ENCODE data around the gene FCER1A. TPM values are rescaled to one million over a fixed set of nuclear protein-coding genes. Genes with fewer than 3 reads are reported as not detected.
"Not testable (repeated sequence)": the region's sequence is repeated elsewhere in the genome, so short reads cannot be mapped to it uniquely, and the experiment has no call there.

Gene FCER1A
- total RNA-seq, 1 experiment from 2014 or later, result not detected

DNA sequence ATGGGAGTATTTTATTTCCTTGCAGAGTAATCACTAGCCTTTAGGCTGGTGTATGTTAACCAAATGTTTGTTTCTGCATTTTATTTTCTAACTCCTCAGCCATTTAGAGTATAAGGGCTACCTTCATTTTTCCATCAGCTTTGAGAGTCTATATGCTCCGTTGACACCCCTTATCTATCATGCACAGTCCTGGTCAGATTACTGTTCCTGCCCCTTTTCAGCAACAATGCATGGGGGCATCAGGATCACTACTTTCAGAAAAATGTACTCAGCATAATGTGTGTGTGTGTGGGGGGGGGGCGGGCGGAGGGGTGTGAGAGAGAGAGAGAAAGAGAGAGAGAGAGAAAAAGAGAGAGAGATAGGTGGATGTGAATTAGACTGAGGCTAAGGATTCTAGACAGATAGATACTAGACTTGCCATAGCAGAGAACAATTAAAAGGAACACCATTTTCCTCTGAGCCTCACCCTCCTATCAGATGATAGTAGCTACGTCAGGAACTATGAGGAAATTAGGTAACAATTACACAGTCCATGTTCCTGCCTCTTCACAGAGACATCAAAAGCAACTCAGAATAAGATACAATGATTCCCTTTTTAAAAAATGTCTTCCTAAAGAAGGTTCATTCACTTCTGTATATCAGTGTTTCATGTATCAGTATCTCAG lies 40.8 kb downstream of the FCER1A start:
- intact Hi-C loops (cut with micrococcal nuclease; ENCODE audit: unreplicated experiment), result no loop called here
- TF ChIP-seq, protein P1, sequence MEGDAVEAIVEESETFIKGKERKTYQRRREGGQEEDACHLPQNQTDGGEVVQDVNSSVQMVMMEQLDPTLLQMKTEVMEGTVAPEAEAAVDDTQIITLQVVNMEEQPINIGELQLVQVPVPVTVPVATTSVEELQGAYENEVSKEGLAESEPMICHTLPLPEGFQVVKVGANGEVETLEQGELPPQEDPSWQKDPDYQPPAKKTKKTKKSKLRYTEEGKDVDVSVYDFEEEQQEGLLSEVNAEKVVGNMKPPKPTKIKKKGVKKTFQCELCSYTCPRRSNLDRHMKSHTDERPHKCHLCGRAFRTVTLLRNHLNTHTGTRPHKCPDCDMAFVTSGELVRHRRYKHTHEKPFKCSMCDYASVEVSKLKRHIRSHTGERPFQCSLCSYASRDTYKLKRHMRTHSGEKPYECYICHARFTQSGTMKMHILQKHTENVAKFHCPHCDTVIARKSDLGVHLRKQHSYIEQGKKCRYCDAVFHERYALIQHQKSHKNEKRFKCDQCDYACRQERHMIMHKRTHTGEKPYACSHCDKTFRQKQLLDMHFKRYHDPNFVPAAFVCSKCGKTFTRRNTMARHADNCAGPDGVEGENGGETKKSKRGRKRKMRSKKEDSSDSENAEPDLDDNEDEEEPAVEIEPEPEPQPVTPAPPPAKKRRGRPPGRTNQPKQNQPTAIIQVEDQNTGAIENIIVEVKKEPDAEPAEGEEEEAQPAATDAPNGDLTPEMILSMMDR (IDR thresholded peaks at IDR 0.05; ENCODE audit: unreplicated experiment), result no peak
- Mint-ChIP-seq H3K9me3 (ENCODE audit: low read depth, unreplicated experiment) (peaks cover 3% of the 10 kb centered on the region), H3K36me3 (ENCODE audit: insufficient read depth, unreplicated experiment) (no peaks in the 10 kb centered on the region), H3K27ac (ENCODE audit: unreplicated experiment) (no peak overlapping the region), H3K4me1 (ENCODE audit: low read depth, unreplicated experiment) (no peaks in the 10 kb centered on the region), H3K4me3 (ENCODE audit: low read depth, unreplicated experiment) (no peak overlapping the region), H3K27me3 (ENCODE audit: unreplicated experiment) (no peaks in the 10 kb centered on the region)
- CTCF ChIA-PET, result interaction anchor here (0.7 kb wide), 1 partner anchor 522 kb away, joined by 4 read pairs; no protein-coding TSS in a partner anchor
- no TSS peak for BruUV-seq (replicated peaks)
- DNase-seq, result no peak

DNA sequence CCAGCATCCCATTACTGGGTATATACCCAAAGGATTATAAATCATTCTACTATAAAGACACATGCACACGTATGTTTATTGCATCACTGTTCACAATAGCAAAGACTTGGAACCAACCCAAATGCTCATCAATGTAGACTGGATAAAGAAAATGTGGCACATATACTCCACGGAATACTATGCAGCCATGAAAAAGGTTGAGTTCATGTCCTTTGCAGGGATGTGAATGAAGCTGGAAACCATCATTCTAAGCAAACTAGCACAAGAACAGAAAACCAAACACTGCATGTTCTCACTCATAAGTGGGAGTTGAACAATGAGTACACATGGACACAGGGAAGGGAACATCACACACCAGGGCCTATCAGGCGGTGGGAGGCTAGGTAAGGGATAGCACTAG lies 47.2 kb downstream of the FCER1A start:
- intact Hi-C loops (cut with micrococcal nuclease; ENCODE audit: unreplicated experiment); H3K27me3 Mint-ChIP-seq (ENCODE audit: unreplicated experiment); CTCF ChIA-PET; H3K27ac Mint-ChIP-seq (ENCODE audit: unreplicated experiment); BruUV-seq (replicated peaks); H3K4me1 Mint-ChIP-seq (ENCODE audit: low read depth, unreplicated experiment); H3K36me3 Mint-ChIP-seq (ENCODE audit: insufficient read depth, unreplicated experiment); DNase-seq; H3K4me3 Mint-ChIP-seq (ENCODE audit: low read depth, unreplicated experiment); H3K9me3 Mint-ChIP-seq (ENCODE audit: low read depth, unreplicated experiment): not testable (repeated sequence)

DNA sequence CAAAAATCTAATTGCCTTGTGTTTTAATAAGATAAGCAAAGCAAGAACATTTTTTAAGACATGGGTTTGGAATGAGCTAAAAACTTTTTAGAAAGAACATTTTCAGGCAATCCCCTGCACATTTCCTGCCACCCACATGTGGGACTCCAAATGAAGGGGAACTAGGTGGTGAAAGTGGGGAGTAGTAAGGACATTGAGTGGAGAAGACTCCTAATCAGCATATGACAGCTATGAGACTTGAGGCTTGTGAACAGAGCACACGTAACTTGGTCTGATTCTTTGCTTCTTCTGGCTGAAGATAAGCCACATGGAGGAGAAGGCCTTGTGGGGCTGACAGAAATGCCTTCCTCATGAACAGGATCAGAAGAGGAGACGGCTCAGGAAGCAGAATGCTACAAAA lies 50.3 kb downstream of the FCER1A start:
- intact Hi-C loops (cut with micrococcal nuclease; ENCODE audit: unreplicated experiment), result no loop called here
- Mint-ChIP-seq H3K4me1 (ENCODE audit: low read depth, unreplicated experiment) (no peaks in the 10 kb centered on the region), H3K4me3 (ENCODE audit: low read depth, unreplicated experiment) (no peak overlapping the region), H3K9me3 (ENCODE audit: low read depth, unreplicated experiment) (peaks cover 6% of the 10 kb centered on the region), H3K27me3 (ENCODE audit: unreplicated experiment) (no peaks in the 10 kb centered on the region), H3K27ac (ENCODE audit: unreplicated experiment) (no peak overlapping the region), H3K36me3 (ENCODE audit: insufficient read depth, unreplicated experiment) (no peaks in the 10 kb centered on the region)
- no TSS peak for BruUV-seq (replicated peaks)
- CTCF ChIA-PET, result no interaction called here
- no peak for DNase-seq
- TF ChIP-seq, protein P1 (IDR thresholded peaks at IDR 0.05; ENCODE audit: unreplicated experiment), result no peak

Other genes with a start within 250 kb of the FCER1A start
- not detected in 2 replicates for gene AIM2, start 225.6 kb upstream of the FCER1A start, total RNA-seq (2022)
- not detected in 2 replicates for gene CADM3, start 130.7 kb upstream of the FCER1A start, total RNA-seq (2022)
- gene ACKR1, start 97.5 kb upstream of the FCER1A start, total RNA-seq (2022), result not detected in 2 replicates
- gene OR10J4, start 129.9 kb downstream of the FCER1A start, total RNA-seq (2022), result not detected in 2 replicates
- gene OR10J1, start 137.4 kb downstream of the FCER1A start, total RNA-seq (2022), result not detected in 2 replicates
- not detected in 2 replicates for gene OR10J5, start 233.7 kb downstream of the FCER1A start, total RNA-seq (2022)

Measured in Calu3 (cell line).